ENCODE data around the gene C3. TPM values are rescaled to one million over a fixed set of nuclear protein-coding genes. Genes with fewer than 3 reads are reported as not detected.

Gene C3
- total RNA-seq, 5 donors from 2014 or later (not counting 1 experiment from before 2014, with no cell fraction given) = 1.1 to 10.6 (median 7.6) TPM; not detected in 1

DNA sequence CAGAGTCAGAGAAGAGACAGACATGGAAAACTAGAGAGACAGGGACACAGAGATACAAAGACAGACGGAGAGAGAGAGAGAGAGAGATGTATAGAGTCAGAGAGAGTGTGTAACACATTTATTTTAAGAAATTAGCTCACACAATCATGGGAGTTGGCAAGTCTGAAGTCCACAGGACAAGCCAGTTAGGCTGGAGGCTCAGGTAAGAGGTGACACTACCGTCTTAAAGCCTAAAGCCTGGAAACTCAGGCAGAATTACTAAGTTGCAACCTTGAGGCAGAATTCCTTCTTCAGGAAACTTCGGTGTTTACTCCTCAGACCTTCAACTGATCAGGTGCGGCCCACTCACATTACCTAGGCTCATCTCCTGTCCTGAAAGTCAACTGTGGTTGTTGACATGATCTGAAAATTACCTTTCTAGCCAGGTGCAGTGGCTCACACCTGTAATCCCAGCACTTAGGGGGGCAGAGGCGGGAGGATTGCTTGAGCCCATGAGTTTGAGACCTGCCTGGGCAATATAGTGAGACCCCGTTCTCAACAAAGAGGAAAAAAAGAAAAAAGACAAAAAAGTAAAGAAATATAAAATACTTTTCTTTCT lies 47.7 kb downstream of the C3 start:
- ATAC-seq (replicated peaks in 1 of 4) (no peak), DNase-seq (no peak)
- CTCF ChIA-PET = interaction anchor here in 1 of 2 donors (0.6 kb wide), 1 partner anchor 506 kb away, joined by 4 read pairs; no protein-coding TSS in a partner anchor
- H3K4me1 ChIP-seq (ENCODE audit: control insufficient read depth in 1 of 2, extremely low read depth in 1 of 2, insufficient read depth in 2 of 2, low read length in 2 of 2) = peaks cover 12 to 77% of the 10 kb centered on the region in 2 experiments
- WGBS (ENCODE audit: insufficient coverage) = 100% methylated on average over 3 of the region's 6 CpGs
- Mint-ChIP-seq H3K4me1 (peaks cover 58 to 69% (median 62%) of the 10 kb centered on the region in 3 donors), H3K36me3 (no peaks in the 10 kb centered on the region), H3K4me3 (no peak overlapping the region), H3K27ac (peak overlapping the region; percentile 18 to 36), H3K27me3 (no peaks in the 10 kb centered on the region), H3K9me3 (no peaks in the 10 kb centered on the region)
- no peaks in the 10 kb centered on the region for H3K27me3 ChIP-seq (replicated peaks in 1 of 2; ENCODE audit: control insufficient read depth in 2 of 2, extremely low read depth in 1 of 2, insufficient read depth in 2 of 2, low read length in 1 of 2)
- no peaks in the 10 kb centered on the region for H3K36me3 ChIP-seq (ENCODE audit: control insufficient read depth in 2 of 2, extremely low read depth in 1 of 2, insufficient read depth in 1 of 2, low read length in 1 of 2)
- no peak overlapping the region for H3K4me3 ChIP-seq (ENCODE audit: control insufficient read depth in 1 of 2, extremely low read depth in 1 of 2, low read length in 1 of 2)
- H3K9me3 ChIP-seq = no peaks in the 10 kb centered on the region
- POLR2A ChIA-PET = no interaction called here
- H3K27ac ChIP-seq (ENCODE audit: low read length) = no peak overlapping the region

- H3K9me3 Mint-ChIP-seq = no peaks in the 10 kb centered on the region
- 75% methylated on average over 3 of the region's 4 CpGs for WGBS (ENCODE audit: insufficient coverage)
- DNase-seq = no peak
- no peaks in the 10 kb centered on the region for H3K36me3 Mint-ChIP-seq
- peak overlapping the region in 1 of 3 donors; percentile 19 for H3K4me3 Mint-ChIP-seq
- Histone ChIP-seq H3K9me3 (no peaks in the 10 kb centered on the region), H3K27ac (ENCODE audit: low read length) (no peak overlapping the region), H3K27me3 (replicated peaks in 1 of 2; ENCODE audit: control insufficient read depth in 2 of 2, extremely low read depth in 1 of 2, insufficient read depth in 2 of 2, low read length in 1 of 2) (no peaks in the 10 kb centered on the region), H3K4me3 (ENCODE audit: control insufficient read depth in 1 of 2, extremely low read depth in 1 of 2, low read length in 1 of 2) (no peak overlapping the region), H3K36me3 (ENCODE audit: control insufficient read depth in 2 of 2, extremely low read depth in 1 of 2, insufficient read depth in 1 of 2, low read length in 1 of 2) (peaks cover 0 to 4% of the 10 kb centered on the region in 2 donors), H3K4me1 (ENCODE audit: control insufficient read depth in 1 of 2, extremely low read depth in 1 of 2, insufficient read depth in 2 of 2, low read length in 2 of 2) (peaks cover 14 to 77% of the 10 kb centered on the region in 2 experiments)
- H3K27me3 Mint-ChIP-seq = no peaks in the 10 kb centered on the region
- POLR2A ChIA-PET = interaction anchor here in 1 of 2 donors (0.7 kb wide), 1 partner anchor 489 kb away, joined by 3 read pairs; no protein-coding TSS in a partner anchor
- CTCF ChIA-PET = interaction anchor here in 1 of 2 donors (0.6 kb wide), 1 partner anchor 506 kb away, joined by 4 read pairs; no protein-coding TSS in a partner anchor
- ATAC-seq (replicated peaks in 1 of 4) = no peak
- H3K27ac Mint-ChIP-seq = peak overlapping the region; percentile 49 to 55
- peaks cover 56 to 68% (median 62%) of the 10 kb centered on the region in 3 donors for H3K4me1 Mint-ChIP-seq
Observed at GRCh38 chr19:6671960-6672359, 48.5 kb downstream of the C3 start.

GRCh38 chr19:6668691-6669090 lies 51.8 kb downstream of the C3 start:
- H3K27me3 ChIP-seq (replicated peaks in 1 of 2; ENCODE audit: control insufficient read depth in 2 of 2, extremely low read depth in 1 of 2, insufficient read depth in 2 of 2, low read length in 1 of 2) = no peaks in the 10 kb centered on the region
- no peaks in the 10 kb centered on the region for H3K9me3 ChIP-seq
- DNase-seq = peak in 6 of 35 experiments; percentile 12 to 58 (median 28)
- no peaks in the 10 kb centered on the region for H3K27me3 Mint-ChIP-seq
- WGBS (ENCODE audit: insufficient coverage) = 20% methylated on average over 10 of the region's 11 CpGs
- H3K27ac ChIP-seq (ENCODE audit: low read length) = peak overlapping the region; percentile 73
- peaks cover 31 to 50% (median 38%) of the 10 kb centered on the region in 3 donors for H3K4me1 Mint-ChIP-seq
- peak overlapping the region; percentile 89 to 97 (median 95) for H3K4me3 Mint-ChIP-seq
- ChIA-PET CTCF (interaction anchor here in 1 of 2 donors (1.0 kb wide), 1 partner anchor 14 kb away, joined by 3 read pairs; no protein-coding TSS in a partner anchor), POLR2A (no interaction called here)
- no peaks in the 10 kb centered on the region for H3K9me3 Mint-ChIP-seq
- peaks cover 13 to 20% of the 10 kb centered on the region in 2 donors for H3K36me3 ChIP-seq (ENCODE audit: control insufficient read depth in 2 of 2, extremely low read depth in 1 of 2, insufficient read depth in 1 of 2, low read length in 1 of 2)
- H3K36me3 Mint-ChIP-seq = peaks cover 14% of the 10 kb centered on the region
- ATAC-seq (replicated peaks in 1 of 4) = peak in 1 of 4 experiments; percentile 26
- H3K27ac Mint-ChIP-seq = peak overlapping the region; percentile 94 to 95
- H3K4me3 ChIP-seq (ENCODE audit: control insufficient read depth in 1 of 2, extremely low read depth in 1 of 2, low read length in 1 of 2) = peak overlapping the region; percentile 71 to 85
- H3K4me1 ChIP-seq (ENCODE audit: control insufficient read depth in 1 of 2, extremely low read depth in 1 of 2, insufficient read depth in 2 of 2, low read length in 2 of 2) = peaks cover 12 to 69% of the 10 kb centered on the region in 2 experiments

- Mint-ChIP-seq H3K27me3 (no peaks in the 10 kb centered on the region), H3K27ac (peak overlapping the region; percentile 73 to 83), H3K4me3 (peak overlapping the region; percentile 47 to 95 (median 66)), H3K9me3 (no peaks in the 10 kb centered on the region), H3K36me3 (peaks cover 14% of the 10 kb centered on the region), H3K4me1 (peaks cover 34 to 47% (median 38%) of the 10 kb centered on the region in 3 donors)
- POLR2A ChIA-PET = no interaction called here
- DNase-seq (peak in 5 of 35 experiments; percentile 2 to 29 (median 23)), ATAC-seq (replicated peaks in 1 of 4) (no peak)
- Histone ChIP-seq H3K4me1 (ENCODE audit: control insufficient read depth in 1 of 2, extremely low read depth in 1 of 2, insufficient read depth in 2 of 2, low read length in 2 of 2) (peaks cover 12 to 79% of the 10 kb centered on the region in 2 experiments), H3K36me3 (ENCODE audit: control insufficient read depth in 2 of 2, extremely low read depth in 1 of 2, insufficient read depth in 1 of 2, low read length in 1 of 2) (peaks cover 13 to 20% of the 10 kb centered on the region in 2 donors), H3K27me3 (replicated peaks in 1 of 2; ENCODE audit: control insufficient read depth in 2 of 2, extremely low read depth in 1 of 2, insufficient read depth in 2 of 2, low read length in 1 of 2) (no peaks in the 10 kb centered on the region), H3K9me3 (no peaks in the 10 kb centered on the region), H3K4me3 (ENCODE audit: control insufficient read depth in 1 of 2, extremely low read depth in 1 of 2, low read length in 1 of 2) (peak overlapping the region in 1 of 2 donors; percentile 7), H3K27ac (ENCODE audit: low read length) (peak overlapping the region; percentile 73)
- WGBS (ENCODE audit: insufficient coverage) = 59% methylated on average over 7 of the region's 14 CpGs
- CTCF ChIA-PET = no interaction called here
Observed at GRCh38 chr19:6667114-6667627, 53.3 kb downstream of the C3 start.

- DNase-seq (no peak), ATAC-seq (replicated peaks in 1 of 4) (no peak)
- H3K36me3 ChIP-seq (ENCODE audit: control insufficient read depth in 2 of 2, extremely low read depth in 1 of 2, insufficient read depth in 1 of 2, low read length in 1 of 2) = peaks cover 13 to 20% of the 10 kb centered on the region in 2 donors
- H3K36me3 Mint-ChIP-seq = peaks cover 14% of the 10 kb centered on the region
- no peaks in the 10 kb centered on the region for H3K9me3 Mint-ChIP-seq
- peaks cover 6 to 78% of the 10 kb centered on the region in 2 experiments for H3K4me1 ChIP-seq (ENCODE audit: control insufficient read depth in 1 of 2, extremely low read depth in 1 of 2, insufficient read depth in 2 of 2, low read length in 2 of 2)
- ChIA-PET POLR2A (no interaction called here), CTCF (interaction anchor here in 1 of 2 donors (0.6 kb wide), 1 partner anchor 142 kb away, joined by 5 read pairs; no protein-coding TSS in a partner anchor)
- H3K4me1 Mint-ChIP-seq = peaks cover 25 to 43% (median 37%) of the 10 kb centered on the region in 3 donors
- H3K27me3 Mint-ChIP-seq = no peaks in the 10 kb centered on the region
- H3K4me3 ChIP-seq (ENCODE audit: control insufficient read depth in 1 of 2, extremely low read depth in 1 of 2, low read length in 1 of 2) = no peak overlapping the region
- H3K27me3 ChIP-seq (replicated peaks in 1 of 2; ENCODE audit: control insufficient read depth in 2 of 2, extremely low read depth in 1 of 2, insufficient read depth in 2 of 2, low read length in 1 of 2) = no peaks in the 10 kb centered on the region
- no peak overlapping the region for H3K27ac Mint-ChIP-seq
- no peak overlapping the region for H3K4me3 Mint-ChIP-seq
- H3K9me3 ChIP-seq = no peaks in the 10 kb centered on the region
- no peak overlapping the region for H3K27ac ChIP-seq (ENCODE audit: low read length)
- WGBS (ENCODE audit: insufficient coverage) = 94% methylated on average over 11 of the region's 17 CpGs
Observed at GRCh38 chr19:6664916-6665315, 55.5 kb downstream of the C3 start.

Data from T-cell (primary cell).